HPDE6-E6E7 (cell line): Measurements from ENCODE around the gene POLR2I.

Source experiments
- DNase-seq: peaks from one replicate; pipeline ENCODE4 v3.0.0; 2011; ENCODE audit warnings: missing footprints; ENCODE audit errors: extremely low spot score

POLR2I gene

DNA sequence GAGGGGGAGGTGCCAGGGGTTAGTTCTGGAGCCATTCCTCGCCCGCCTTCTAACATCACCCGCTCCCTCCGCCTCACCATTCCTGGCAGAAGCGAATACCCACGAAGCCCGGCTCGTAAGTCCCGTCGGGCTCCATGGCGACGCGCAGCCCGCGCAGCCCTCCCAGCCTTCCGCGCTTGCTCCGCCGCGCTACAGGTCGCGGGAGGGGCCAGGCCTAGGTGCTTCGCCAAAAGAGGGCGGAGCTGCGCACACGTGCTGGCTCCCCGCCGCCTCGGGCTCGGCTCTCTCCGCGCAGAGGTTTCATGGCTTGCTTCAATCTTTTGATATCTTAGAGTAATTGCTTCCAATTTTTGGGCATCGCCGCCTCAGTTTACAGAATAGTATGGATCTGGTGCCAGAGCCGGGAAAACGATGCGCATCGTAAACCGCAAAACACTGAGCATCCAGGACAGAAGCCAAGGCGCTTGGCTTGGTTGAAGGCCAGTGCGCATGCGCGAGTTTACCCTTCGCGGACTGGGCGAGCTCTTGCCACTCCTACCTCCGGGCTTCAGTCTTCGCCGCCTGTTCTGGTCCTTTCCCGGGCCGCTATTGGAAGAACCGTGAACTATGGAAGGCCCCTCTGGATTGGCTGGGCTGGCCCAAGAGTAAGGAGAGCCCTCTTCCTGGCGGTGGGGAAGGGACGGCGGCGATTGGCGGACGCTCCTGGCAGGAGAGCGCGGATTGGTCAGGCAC, at the start of gene POLR2I:
TSS of gene POLR2I (minus strand) at position 155 of the 732 bp plus-strand sequence. CDS start at position 136, 19 bp downstream.
- peak; percentile 99 for DNase-seq

GRCh38 chr19:36163813-36164212, 49.1 kb upstream of the POLR2I start:
- no peak for DNase-seq

- no peak for DNase-seq
These were observed 46.3 kb upstream of the POLR2I start for GRCh38 chr19:36160821-36161596.

- DNase-seq: no peak
These were observed 38.5 kb upstream of the POLR2I start for GRCh38 chr19:36153126-36153525.

GRCh38 chr19:36152352-36153091, 37.8 kb upstream of the POLR2I start, which contains the start of gene COX7A1:
Gene COX7A1 (minus strand): TSS chr19:36152447. CDS start chr19:36152407, 40 bp downstream.
- DNase-seq: no peak

DNA sequence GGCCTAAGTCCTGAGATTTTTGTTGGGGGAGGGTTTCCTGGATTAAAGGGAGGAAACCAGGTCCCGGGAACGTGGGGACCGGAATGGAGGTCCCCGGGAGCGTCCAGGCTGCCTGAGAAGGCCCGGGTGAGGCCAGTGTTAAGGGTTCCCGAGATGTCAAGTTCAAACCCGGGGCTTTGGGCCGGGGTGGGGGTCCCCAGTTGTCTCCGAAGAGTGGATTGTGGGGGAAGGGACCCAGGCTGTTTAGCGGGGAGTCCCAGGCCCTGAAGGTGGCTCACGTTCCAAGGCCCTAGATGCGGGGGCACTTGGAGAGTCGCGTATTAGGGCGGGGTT, 37.3 kb upstream of the POLR2I start:
- no peak for DNase-seq

DNA sequence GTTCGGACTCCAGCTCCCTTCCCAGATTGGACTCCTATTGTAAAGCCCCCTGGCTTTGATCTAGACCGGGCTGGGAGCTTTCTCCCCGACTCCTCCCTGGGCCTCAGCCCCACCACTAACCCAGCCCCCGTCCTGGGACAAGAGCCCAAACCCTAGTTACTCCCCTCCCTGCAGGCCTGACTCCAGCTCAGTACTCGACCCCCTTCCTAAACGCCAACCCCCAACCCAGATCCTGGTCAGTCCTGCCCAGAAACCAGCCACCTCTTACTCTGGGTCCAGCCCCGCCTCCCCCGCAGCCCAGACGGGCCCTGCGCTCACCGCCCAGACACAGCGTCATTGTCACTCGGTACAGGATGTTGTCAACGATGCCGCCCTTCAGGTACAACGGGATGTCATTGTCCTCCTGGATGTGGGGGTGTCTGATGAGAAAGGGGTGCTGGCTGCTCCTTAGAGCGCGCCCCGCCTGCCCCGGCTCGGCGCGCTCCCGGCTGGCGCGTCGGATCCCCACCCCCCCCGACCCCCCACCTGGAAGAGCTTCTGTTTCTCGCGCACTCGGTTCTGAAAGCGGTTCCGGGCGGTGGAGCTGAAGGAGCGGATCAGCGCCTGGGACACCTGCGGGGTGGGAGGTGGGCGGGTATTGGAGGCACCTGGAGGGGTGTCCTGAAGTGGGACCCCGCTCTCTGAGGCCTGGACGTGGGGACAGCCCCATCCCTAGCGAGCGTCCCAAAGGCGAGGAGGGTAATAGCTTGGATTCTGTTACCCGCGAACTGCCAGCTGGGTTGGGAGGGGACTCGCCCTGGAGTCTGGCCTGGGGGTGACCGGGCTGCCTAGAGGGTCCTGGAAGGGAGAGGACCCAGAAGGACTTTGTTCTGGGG, 36.7 kb upstream of the POLR2I start:
- DNase-seq: no peak

DNA sequence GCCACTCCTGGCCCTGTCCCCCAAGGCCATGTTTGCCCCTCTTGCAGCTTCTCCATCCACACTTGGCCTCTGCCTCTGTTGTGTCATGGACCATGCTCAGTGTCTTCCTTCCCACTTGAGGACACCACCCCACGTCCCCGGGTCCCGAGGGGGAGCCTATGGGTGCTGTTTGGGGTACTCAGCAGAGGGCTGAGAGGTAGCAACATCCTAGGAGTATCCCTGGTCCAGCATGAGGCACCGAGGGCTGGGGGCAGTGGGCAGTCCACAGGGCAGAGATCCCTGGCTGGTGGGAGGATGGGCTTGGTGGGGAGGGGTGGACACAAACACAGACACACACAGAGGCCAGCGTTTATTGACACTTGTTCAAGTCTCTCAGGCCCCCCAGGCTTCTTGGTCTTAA, 35.9 kb upstream of the POLR2I start:
- DNase-seq: no peak

DNA sequence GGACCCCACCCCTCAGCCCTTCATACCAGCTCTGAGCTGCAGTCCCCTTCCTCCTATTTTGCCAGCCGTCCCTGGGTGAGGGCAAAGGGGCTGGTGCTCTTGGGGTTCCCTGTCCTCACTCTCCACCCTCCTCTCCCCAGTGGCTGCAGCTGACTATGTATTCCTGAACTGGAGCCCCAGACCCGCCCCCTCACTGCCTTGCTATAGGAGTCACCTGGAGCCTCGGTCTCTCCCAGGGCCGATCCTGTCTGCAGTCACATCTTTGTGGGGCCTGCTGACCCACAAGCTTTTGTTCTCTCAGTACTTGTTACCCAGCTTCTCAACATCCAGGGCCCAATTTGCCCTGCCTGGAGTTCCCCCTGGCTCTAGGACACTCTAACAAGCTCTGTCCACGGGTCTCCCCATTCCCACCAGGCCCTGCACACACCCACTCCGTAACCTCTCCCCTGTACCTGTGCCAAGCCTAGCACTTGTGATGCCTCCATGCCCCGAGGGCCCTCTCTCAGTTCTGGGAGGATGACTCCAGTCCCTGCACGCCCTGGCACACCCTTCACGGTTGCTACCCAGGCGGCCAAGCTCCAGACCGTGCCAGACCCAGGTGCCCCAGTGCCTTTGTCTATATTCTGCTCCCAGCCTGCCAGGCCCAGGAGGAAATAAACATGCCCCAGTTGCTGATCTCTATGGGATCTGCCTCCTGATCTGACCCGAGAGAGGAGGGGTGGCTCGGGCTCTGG, 35.2 kb upstream of the POLR2I start:
- peak; percentile 69 for DNase-seq

DNA sequence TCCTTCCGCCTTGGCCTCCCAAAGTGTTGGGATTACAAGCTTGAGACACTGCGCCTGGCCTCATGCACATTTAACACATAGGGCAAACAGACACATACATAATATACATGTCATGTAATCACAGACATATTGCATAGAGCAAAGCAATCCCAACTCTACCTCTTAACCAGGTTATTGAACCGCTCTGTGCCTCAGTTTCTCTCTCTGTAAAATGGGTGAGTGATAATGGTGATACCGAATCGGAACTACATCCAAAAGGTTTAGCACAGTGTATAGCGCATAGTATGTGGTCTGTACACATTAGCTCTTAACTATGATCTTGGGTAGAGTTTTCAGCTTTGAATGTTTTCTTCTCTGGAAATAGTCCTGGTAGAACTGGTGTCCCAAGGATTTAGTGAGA, 29.9 kb upstream of the POLR2I start:
- no peak for DNase-seq

GRCh38 chr19:36142496-36142895, 27.8 kb upstream of the POLR2I start:
- no peak for DNase-seq

DNA sequence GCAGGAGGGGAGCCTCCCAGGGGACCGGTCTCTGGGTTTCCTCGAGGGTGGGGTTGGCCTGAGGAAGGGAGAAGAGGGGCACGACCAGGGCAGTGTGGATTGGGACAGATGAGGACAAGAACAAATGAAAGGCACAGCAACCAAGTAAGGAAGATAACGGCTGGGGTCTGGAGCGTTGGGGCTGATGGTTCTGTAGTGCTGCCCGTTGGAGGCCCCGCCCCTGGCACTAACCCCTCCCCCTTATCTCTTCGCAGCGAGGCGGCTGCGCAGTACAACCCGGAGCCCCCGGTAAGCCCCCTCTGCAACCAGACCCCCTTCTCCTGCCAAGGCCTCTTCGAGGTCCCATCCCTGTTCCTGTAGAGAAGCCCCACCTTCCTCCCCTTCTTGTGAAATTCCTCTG, 27.4 kb upstream of the POLR2I start:
- DNase-seq: no peak

DNA sequence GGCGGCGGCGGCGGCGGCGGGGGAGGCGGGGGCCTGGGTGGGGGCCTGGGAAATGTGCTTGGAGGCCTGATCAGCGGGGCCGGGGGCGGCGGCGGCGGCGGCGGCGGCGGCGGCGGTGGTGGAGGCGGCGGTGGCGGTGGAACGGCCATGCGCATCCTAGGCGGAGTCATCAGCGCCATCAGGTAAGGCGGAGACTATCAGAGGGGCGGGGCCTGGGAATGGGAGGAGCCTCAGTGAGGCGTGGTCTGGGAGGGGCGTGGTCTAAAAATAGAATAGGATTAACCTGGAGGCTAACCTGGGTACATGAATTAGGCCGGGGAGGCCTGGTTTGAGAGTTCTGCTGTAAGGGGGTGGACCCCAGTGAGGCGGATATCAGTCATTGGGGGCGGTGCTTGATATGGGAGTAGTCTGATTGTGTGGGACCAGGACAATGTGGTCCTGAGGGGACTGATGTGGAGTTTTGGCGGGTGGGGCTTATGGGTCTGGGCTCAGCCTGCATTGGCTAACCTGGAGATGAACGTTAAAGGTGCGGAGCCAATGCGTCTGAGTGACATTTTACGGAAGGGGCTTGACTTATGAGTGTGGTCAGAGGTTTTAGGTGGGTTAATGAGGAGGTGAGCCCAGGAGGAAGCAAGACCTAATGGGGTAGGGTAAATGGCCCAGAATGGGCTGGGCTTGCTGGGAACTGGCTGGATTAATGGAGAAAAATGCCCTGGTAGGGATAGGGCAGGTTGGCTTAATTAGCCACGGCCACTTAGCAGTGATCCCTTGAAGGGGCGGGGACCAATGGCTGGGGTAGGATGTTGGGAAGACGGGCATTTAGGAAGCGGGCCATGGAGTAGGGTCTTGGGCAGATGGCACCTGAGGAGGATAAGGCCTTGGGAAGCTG, 26.6 kb upstream of the POLR2I start:
- DNase-seq: peak; percentile 77

DNA sequence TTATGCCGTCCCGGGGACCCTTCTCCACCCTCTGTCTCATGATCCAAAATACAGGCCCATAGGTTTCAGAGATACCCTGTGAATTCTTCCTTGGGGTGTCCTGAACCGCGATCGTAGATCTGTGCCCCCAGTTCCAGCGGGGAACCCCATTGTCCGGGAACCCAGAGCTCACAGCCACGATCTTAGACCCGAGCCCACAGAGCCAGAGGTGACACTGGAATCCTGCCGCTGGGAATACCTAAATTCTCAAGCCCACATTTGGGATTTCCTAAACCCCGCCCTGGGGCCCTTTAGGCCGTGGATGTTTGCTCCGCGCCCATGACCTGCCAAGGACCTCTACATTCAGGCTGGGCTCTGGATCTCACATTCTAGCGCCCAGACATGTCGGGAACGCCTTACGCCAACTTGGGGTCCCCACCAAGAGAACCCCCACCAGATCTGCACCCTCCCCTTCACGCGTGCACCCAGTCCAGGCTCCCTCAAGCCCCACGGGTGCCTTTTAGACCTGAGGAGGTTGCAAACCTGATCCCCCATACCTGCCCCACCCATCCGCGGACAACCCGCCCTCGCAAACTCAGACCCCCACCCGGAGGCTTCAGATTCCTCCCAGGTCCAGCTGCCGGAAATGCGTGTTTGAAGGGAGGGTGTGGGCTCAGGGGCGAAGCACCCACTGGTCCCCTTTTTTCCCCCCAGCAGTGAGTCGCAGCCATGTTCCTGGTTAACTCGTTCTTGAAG, 25.8 kb upstream of the POLR2I start:
- no peak for DNase-seq

- peak; percentile 93 for DNase-seq
These were observed 25.0 kb upstream of the POLR2I start, which contains the start of gene CAPNS1 for GRCh38 chr19:36139473-36140303. Gene CAPNS1 (plus strand): TSS chr19:36140066. CDS start chr19:36141012, 946 bp downstream.

GRCh38 chr19:36139120-36139472, 24.4 kb upstream of the POLR2I start:
- DNase-seq: no peak

GRCh38 chr19:36136964-36137686, 22.4 kb upstream of the POLR2I start:
- DNase-seq: peak; percentile 80
